C4-2B (cell line): Measurements from ENCODE around the gene PPP1R10.

Experiments used
- CTCF ChIP-seq: fragments of 450-650 bp; conservative IDR thresholded peaks from 2 replicates; pipeline ENCODE4 v1.5.1; 2017; ENCODE audit warnings: mild to moderate bottlenecking
- ZFX ChIP-seq: fragments of 450-650 bp; IDR thresholded peaks from 2 replicates; pipeline ENCODE4 v1.6.1; 2017

GRCh38 chr6:30573113-30573512 is 43.9 kb downstream of the PPP1R10 start:
- TF ChIP-seq CTCF (no peak), ZFX (no peak)
